Stimulated activated memory B cell treated with anti-CD40 and anti-IgM and Interleukin-4, amounts not matched to agents 10 μg/mL and 1 μg/mL and 100 μg/mL, for 72 hours (primary cell): ENCODE results near the gene NCKAP5.

Experiments
- ATAC-seq: fragments of 150-1000 bp; cut with Tn5 transposase; 2 replicates; pipeline ENCODE4 v1.10.0; 2021
- H3K27ac Mint-ChIP-seq: one replicate; pipeline ENCODE4 v1.8.0; 2022; ENCODE audit warnings: mild to moderate bottlenecking, mixed read lengths
- H3K27me3 Mint-ChIP-seq: one replicate; pipeline ENCODE4 v1.8.0; 2022; ENCODE audit warnings: mixed read lengths
- H3K36me3 Mint-ChIP-seq: one replicate; pipeline ENCODE4 v1.8.0; 2022; ENCODE audit warnings: mixed read lengths
- H3K4me1 Mint-ChIP-seq: one replicate; pipeline ENCODE4 v1.8.0; 2022; ENCODE audit warnings: mixed read lengths
- H3K4me3 Mint-ChIP-seq: one replicate; pipeline ENCODE4 v1.8.0; 2022; ENCODE audit warnings: mild to moderate bottlenecking, moderate library complexity, mixed read lengths
- H3K9me3 Mint-ChIP-seq: one replicate; pipeline ENCODE4 v1.8.0; 2022; ENCODE audit warnings: mixed read lengths

Gene NCKAP5

DNA sequence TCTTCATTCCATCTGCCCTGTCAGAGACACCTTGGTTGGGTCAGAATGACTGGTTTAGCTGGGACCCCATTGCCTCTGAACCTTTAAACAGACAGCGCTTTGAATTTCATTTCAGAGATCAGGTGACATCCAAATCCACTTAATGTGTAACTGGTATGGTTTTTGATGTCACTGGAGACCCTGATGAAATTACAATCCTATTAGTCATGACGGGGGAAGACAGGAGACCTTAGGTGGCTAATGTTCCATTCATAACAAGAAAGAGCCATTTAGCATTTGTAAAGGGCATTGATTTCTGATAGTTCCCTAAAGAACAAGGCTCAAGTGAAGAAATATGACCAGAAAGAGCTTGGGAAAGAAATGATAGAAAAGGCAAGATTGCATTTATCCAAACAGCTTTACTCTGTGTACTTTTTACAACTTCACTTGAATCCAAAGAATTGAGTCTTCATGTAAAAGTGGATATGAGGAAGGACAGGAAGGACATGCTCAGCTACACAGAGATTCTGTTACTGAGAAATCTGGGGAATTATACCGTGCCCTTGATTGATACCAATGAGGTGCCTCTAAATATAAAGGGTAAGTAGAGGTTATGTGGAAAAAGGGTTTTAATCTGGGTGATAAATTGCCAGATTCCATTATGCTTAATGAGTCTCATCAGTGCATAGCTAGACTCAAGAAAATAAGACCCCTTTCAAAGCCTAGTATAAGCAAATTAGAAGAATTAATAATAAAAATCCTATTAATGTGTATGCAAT, 198.2 kb downstream of the NCKAP5 start:
- no peaks in the 10 kb centered on the region for H3K27me3 Mint-ChIP-seq
- ATAC-seq = no peak
- H3K4me1 Mint-ChIP-seq = no peaks in the 10 kb centered on the region
- no peaks in the 10 kb centered on the region for H3K36me3 Mint-ChIP-seq
- no peak overlapping the region for H3K27ac Mint-ChIP-seq
- H3K9me3 Mint-ChIP-seq = peaks cover 3% of the 10 kb centered on the region
- no peak overlapping the region for H3K4me3 Mint-ChIP-seq

- H3K36me3 Mint-ChIP-seq = no peaks in the 10 kb centered on the region
These were observed 203.1 kb downstream of the NCKAP5 start for GRCh38 chr2:133365117-133365516.

GRCh38 chr2:133364636-133365035, 203.6 kb downstream of the NCKAP5 start:
- H3K27me3 Mint-ChIP-seq = peaks cover 9% of the 10 kb centered on the region
- ATAC-seq = no peak
- no peak overlapping the region for H3K27ac Mint-ChIP-seq
- H3K36me3 Mint-ChIP-seq = no peaks in the 10 kb centered on the region
- H3K9me3 Mint-ChIP-seq = no peaks in the 10 kb centered on the region
- peaks cover 5% of the 10 kb centered on the region for H3K4me1 Mint-ChIP-seq
- H3K4me3 Mint-ChIP-seq = no peak overlapping the region

More at GRCh38 chr2:133365117-133365516, 203.1 kb downstream of the NCKAP5 start:
- Mint-ChIP-seq H3K27ac (no peak overlapping the region), H3K27me3 (peaks cover 6% of the 10 kb centered on the region), H3K4me3 (no peak overlapping the region), H3K4me1 (peaks cover 5% of the 10 kb centered on the region), H3K9me3 (no peaks in the 10 kb centered on the region)
- no peak for ATAC-seq

GRCh38 chr2:133363884-133364283, 204.4 kb downstream of the NCKAP5 start:
- Mint-ChIP-seq H3K27me3 (peaks cover 9% of the 10 kb centered on the region), H3K4me1 (peaks cover 5% of the 10 kb centered on the region), H3K27ac (no peak overlapping the region), H3K9me3 (no peaks in the 10 kb centered on the region), H3K36me3 (no peaks in the 10 kb centered on the region), H3K4me3 (no peak overlapping the region)
- ATAC-seq = no peak

- Mint-ChIP-seq H3K4me3 (no peak overlapping the region), H3K27me3 (peaks cover 16% of the 10 kb centered on the region), H3K4me1 (peaks cover 5% of the 10 kb centered on the region), H3K9me3 (no peaks in the 10 kb centered on the region), H3K27ac (no peak overlapping the region), H3K36me3 (no peaks in the 10 kb centered on the region)
- no peak for ATAC-seq
These were observed 206.2 kb downstream of the NCKAP5 start for GRCh38 chr2:133362061-133362476.

- ATAC-seq = peak; percentile 50
- H3K4me3 Mint-ChIP-seq = no peak overlapping the region
- H3K27me3 Mint-ChIP-seq = peaks cover 16% of the 10 kb centered on the region
- no peaks in the 10 kb centered on the region for H3K36me3 Mint-ChIP-seq
- no peak overlapping the region for H3K27ac Mint-ChIP-seq
- H3K4me1 Mint-ChIP-seq = peaks cover 5% of the 10 kb centered on the region
- H3K9me3 Mint-ChIP-seq = no peaks in the 10 kb centered on the region
These were observed 207.4 kb downstream of the NCKAP5 start for GRCh38 chr2:133360882-133361281.

GRCh38 chr2:133360190-133360589, 208.1 kb downstream of the NCKAP5 start:
- ATAC-seq = no peak
- Mint-ChIP-seq H3K4me1 (peaks cover 5% of the 10 kb centered on the region), H3K36me3 (no peaks in the 10 kb centered on the region), H3K9me3 (no peaks in the 10 kb centered on the region), H3K4me3 (no peak overlapping the region), H3K27ac (no peak overlapping the region), H3K27me3 (peaks cover 16% of the 10 kb centered on the region)

GRCh38 chr2:133352719-133353118, 215.5 kb downstream of the NCKAP5 start:
- Mint-ChIP-seq H3K27ac (no peak overlapping the region), H3K4me3 (no peak overlapping the region), H3K4me1 (no peaks in the 10 kb centered on the region), H3K27me3 (no peaks in the 10 kb centered on the region), H3K36me3 (no peaks in the 10 kb centered on the region), H3K9me3 (no peaks in the 10 kb centered on the region)
- no peak for ATAC-seq

DNA sequence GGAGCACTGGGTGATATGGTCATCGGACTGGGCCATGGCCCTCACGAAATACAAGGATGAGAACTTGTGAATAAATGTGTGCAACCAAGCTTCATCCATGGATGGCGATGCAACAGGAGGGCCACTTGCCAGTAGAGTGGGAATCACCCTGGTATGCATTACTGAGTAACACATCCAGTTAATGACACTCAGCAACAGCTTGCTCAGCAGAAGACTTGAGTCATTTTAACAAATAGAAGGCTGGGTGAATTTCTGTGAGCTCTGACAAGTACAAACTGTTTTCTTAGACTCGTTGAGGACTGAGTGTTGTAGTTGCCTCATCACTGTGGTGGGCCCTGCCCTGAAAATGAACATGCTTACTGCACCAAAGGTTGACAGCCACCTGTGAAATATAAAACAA, 221.6 kb downstream of the NCKAP5 start:
- no peaks in the 10 kb centered on the region for H3K9me3 Mint-ChIP-seq
- no peaks in the 10 kb centered on the region for H3K4me1 Mint-ChIP-seq
- H3K27me3 Mint-ChIP-seq = no peaks in the 10 kb centered on the region
- no peak for ATAC-seq
- no peaks in the 10 kb centered on the region for H3K36me3 Mint-ChIP-seq
- no peak overlapping the region for H3K4me3 Mint-ChIP-seq
- no peak overlapping the region for H3K27ac Mint-ChIP-seq

- ATAC-seq = no peak
- H3K4me3 Mint-ChIP-seq = no peak overlapping the region
- no peaks in the 10 kb centered on the region for H3K27me3 Mint-ChIP-seq
- no peak overlapping the region for H3K27ac Mint-ChIP-seq
- no peaks in the 10 kb centered on the region for H3K9me3 Mint-ChIP-seq
- no peaks in the 10 kb centered on the region for H3K4me1 Mint-ChIP-seq
- H3K36me3 Mint-ChIP-seq = no peaks in the 10 kb centered on the region
These were observed 222.6 kb downstream of the NCKAP5 start for GRCh38 chr2:133345638-133346037.

- no peak for ATAC-seq
- Mint-ChIP-seq H3K4me1 (no peaks in the 10 kb centered on the region), H3K36me3 (no peaks in the 10 kb centered on the region), H3K27me3 (no peaks in the 10 kb centered on the region), H3K9me3 (no peaks in the 10 kb centered on the region), H3K27ac (no peak overlapping the region), H3K4me3 (no peak overlapping the region)
These were observed 223.4 kb downstream of the NCKAP5 start for GRCh38 chr2:133344849-133345248.

- H3K9me3 Mint-ChIP-seq = no peaks in the 10 kb centered on the region
- H3K4me1 Mint-ChIP-seq = no peaks in the 10 kb centered on the region
- H3K27me3 Mint-ChIP-seq = no peaks in the 10 kb centered on the region
- no peaks in the 10 kb centered on the region for H3K36me3 Mint-ChIP-seq
- no peak overlapping the region for H3K27ac Mint-ChIP-seq
- H3K4me3 Mint-ChIP-seq = no peak overlapping the region
- no peak for ATAC-seq
These were observed 225.3 kb downstream of the NCKAP5 start for GRCh38 chr2:133343018-133343352.

DNA sequence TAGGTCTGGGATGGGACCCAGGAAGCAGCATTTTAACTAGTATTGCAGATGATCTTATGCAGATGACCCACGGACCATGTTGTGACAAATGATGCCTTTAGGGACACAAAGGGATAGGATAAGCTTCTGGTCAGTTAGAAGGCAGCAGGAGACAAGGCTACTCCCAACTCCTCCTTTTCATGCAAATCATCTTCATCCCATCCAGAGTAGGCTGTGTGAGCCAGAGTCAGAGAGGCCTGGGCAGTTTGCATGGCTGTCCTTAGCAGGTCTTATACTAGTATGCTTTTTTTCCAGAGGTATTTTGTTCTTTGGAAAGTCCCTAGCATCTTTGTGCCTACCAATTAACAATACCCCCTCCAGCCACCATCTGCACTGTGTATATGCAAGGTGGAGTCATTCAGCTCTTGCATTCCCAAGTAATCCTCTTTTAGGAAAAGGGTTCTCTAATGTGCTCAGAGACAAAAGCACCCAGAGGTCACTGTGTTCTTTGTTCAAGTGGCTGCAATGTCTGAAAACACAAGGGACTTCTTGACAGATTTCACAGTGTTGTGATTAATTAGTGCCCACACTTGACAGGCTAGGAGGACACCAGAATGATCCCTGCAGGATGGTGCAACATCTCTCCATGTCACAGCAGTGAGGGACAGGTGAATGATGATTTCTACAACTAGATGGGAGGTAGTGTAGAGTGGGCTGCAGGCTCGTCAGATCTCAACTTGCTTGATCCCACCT, 225.8 kb downstream of the NCKAP5 start:
- no peaks in the 10 kb centered on the region for H3K4me1 Mint-ChIP-seq

DNA sequence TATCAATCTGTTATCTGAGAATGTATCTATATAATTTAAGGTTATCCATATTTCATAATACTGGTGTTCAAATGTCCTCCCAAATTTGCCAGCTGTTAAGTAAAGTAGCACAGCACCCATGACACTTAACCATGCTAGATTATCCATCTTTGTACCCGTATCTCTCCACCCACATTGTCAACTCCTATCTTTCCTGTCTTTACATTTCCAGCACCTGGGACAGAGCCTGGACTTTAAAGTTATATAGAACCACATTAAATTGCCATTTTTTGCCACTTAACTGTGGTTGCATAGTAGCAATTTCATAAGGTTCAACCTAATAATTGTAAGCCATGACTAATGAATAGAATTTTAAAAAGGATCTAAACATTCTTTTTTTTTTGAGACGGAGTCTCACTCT, 226.7 kb downstream of the NCKAP5 start:
- H3K27me3 Mint-ChIP-seq = no peaks in the 10 kb centered on the region
- ATAC-seq = no peak
- no peaks in the 10 kb centered on the region for H3K4me1 Mint-ChIP-seq
- no peaks in the 10 kb centered on the region for H3K9me3 Mint-ChIP-seq
- H3K36me3 Mint-ChIP-seq = no peaks in the 10 kb centered on the region
- H3K27ac Mint-ChIP-seq = no peak overlapping the region
- H3K4me3 Mint-ChIP-seq = no peak overlapping the region

More for the DNA sequence above, 225.8 kb downstream of the NCKAP5 start:
- H3K36me3 Mint-ChIP-seq = no peaks in the 10 kb centered on the region
- no peak for ATAC-seq
- no peak overlapping the region for H3K4me3 Mint-ChIP-seq
- H3K9me3 Mint-ChIP-seq = no peaks in the 10 kb centered on the region
- no peaks in the 10 kb centered on the region for H3K27me3 Mint-ChIP-seq
- H3K27ac Mint-ChIP-seq = no peak overlapping the region

- H3K4me1 Mint-ChIP-seq = no peaks in the 10 kb centered on the region
- no peaks in the 10 kb centered on the region for H3K36me3 Mint-ChIP-seq
These were observed 230.0 kb downstream of the NCKAP5 start for GRCh38 chr2:133338224-133338623.

DNA sequence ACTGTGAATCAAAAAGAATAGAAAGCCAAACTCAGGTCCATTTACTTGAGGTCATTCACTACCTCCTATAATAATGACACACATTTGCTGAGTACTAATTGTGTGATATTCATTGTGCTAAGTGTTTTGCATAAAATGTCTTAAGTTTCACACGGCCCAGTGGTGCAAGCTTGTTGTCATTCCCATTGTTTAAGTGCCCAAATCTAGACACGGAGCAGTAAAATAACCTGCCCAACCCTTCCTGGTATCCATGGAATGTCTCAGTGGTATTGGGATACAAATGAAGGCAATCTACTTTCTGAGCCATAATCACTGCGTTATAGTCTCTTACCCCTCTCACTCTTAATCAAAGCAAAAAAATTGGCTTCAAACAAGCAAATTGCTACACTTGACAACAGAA, 233.3 kb downstream of the NCKAP5 start:
- no peak for ATAC-seq
- no peaks in the 10 kb centered on the region for H3K36me3 Mint-ChIP-seq
- no peaks in the 10 kb centered on the region for H3K9me3 Mint-ChIP-seq
- H3K4me3 Mint-ChIP-seq = no peak overlapping the region
- H3K4me1 Mint-ChIP-seq = no peaks in the 10 kb centered on the region
- H3K27ac Mint-ChIP-seq = no peak overlapping the region
- H3K27me3 Mint-ChIP-seq = no peaks in the 10 kb centered on the region

More at GRCh38 chr2:133338224-133338623, 230.0 kb downstream of the NCKAP5 start:
- Mint-ChIP-seq H3K9me3 (no peaks in the 10 kb centered on the region), H3K27me3 (no peaks in the 10 kb centered on the region), H3K4me3 (no peak overlapping the region), H3K27ac (no peak overlapping the region)
- no peak for ATAC-seq
